Putamen (tissue), 1 donor: ENCODE data around the gene FRMD7.
"Not testable (repeated sequence)": the region's sequence is repeated elsewhere in the genome, so short reads cannot be mapped to it uniquely, and the experiment has no call there.

Experiments used
- DNase-seq: peaks from one replicate; pipeline ENCODE4 v3.0.0-alpha.2; 2016; ENCODE audit warnings: low spot score

Gene FRMD7, protein sequence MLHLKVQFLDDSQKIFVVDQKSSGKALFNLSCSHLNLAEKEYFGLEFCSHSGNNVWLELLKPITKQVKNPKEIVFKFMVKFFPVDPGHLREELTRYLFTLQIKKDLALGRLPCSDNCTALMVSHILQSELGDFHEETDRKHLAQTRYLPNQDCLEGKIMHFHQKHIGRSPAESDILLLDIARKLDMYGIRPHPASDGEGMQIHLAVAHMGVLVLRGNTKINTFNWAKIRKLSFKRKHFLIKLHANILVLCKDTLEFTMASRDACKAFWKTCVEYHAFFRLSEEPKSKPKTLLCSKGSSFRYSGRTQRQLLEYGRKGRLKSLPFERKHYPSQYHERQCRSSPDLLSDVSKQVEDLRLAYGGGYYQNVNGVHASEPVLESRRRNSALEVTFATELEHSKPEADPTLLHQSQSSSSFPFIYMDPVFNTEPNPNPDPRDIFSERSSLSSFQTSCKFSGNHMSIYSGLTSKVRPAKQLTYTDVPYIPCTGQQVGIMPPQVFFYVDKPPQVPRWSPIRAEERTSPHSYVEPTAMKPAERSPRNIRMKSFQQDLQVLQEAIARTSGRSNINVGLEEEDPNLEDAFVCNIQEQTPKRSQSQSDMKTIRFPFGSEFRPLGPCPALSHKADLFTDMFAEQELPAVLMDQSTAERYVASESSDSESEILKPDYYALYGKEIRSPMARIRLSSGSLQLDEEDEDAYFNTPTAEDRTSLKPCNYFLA

DNA sequence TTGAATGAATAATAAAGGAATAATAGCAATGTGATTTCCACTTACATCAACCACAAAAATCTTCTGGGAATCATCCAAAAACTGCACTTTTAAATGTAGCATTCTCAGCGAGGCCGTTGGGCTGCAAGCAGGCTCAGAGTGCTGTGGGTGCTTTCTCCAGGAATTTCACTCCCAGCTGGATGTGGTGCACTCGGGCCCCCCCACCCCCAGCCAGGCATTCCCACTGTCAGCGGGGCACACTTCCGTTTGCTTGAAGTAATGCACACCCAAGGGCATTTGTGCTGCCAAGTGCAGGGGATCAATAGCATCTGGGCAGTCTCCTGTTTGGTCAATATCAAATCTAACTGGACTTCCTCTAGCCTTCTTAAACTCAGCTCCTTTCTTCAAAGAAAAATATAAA is at the start of gene FRMD7:
Gene FRMD7 (minus strand): TSS at position 278 of the 400 bp plus-strand sequence. CDS start 176 bp downstream, at position 102.
- no peak for DNase-seq

DNA sequence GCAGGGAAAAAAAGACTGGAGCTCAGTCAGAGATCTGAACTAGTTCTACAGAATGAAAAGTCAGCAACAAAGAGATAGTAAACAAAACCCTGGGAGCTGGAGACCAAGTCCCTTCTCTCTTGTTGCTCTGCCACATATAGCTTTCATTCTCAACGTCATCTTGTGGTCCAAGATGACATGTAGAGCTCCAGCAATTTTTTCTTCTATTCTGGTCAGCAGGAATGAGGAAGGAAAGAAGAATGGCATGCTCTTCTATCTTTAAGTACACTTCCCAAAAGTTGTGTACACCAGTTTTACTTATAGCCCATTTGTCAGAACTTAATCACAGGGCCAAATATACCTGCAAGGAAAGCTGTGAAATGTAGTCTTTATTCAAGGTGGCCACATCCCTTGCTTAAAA is 45.8 kb upstream of the FRMD7 start:
- DNase-seq: no peak

DNA sequence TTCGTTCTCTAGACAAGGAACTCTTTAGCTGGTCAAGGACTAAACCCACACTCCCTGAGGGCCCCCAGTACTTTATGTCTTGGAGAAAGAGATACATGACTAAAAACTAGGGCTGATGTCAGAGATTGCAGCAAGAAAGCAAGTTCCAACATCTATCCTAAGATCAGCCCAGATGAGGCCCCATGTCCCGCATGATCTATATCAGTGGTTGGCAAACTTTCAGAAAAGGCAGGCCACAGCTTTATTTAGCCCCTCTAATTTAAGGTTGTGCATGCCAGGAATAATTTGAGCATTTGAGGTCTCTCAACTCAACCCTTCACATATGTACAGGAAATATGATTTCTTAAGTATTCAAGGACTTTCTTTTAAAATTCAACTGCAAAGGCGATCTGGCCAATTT is 44.1 kb upstream of the FRMD7 start:
- no peak for DNase-seq

DNA sequence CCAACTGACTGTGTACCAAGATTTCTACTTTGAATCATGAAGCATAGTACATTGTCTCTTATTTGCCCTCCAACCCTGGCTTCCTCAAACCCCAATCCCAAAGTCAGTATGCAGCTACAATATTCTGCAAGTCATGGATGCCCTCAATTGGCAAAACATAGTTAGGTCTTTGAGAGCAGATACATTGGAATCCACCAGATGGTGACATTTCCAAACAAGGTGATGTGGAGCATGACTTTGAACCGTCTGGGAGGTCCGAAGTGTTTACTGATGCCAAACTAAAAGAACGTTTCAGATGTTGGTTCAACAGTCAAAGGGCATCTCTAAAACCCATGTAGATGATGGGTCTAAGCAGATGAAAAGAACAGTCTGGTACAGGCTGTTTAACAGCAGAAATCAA is 43.7 kb upstream of the FRMD7 start:
- no peak for DNase-seq

DNA sequence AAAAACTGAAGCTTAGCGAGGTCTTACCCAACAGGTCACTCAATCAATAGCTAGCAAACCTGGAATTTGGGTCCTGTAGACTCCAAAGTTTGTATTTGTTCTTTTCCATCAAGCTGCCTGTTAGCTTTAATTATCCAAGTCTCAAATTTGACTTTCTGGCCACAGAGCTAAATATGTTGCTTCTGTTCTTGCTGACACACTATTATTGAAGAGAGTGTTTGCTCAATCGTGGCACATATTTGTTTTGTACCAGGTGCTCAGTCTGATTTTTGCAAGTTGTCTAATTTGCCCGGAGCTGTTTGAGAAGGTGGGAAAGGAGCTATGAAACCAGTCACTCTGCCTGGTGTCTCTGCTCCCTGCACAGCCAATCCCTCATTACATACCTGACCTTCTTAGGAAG is 41.7 kb upstream of the FRMD7 start:
- DNase-seq: no peak

DNA sequence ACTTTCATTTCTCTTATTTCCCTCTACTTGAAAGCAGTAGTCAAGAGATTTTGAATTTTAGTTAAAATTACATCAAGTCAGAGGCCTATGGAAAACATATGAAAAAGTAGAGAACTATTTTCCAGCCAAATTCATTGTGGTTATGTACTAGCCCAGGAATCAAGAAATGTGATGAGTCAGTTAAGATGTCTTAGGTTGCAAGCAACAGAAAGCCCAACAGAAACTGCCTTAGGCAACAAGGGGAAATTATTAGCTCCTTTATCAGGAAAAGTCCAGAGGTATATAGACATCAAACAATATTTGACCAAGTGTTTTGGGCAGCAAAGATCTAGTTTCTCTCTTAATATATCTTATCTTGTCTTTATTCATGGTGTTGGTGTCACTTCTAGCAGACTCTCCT is 37.8 kb upstream of the FRMD7 start:
- DNase-seq: no peak

DNA sequence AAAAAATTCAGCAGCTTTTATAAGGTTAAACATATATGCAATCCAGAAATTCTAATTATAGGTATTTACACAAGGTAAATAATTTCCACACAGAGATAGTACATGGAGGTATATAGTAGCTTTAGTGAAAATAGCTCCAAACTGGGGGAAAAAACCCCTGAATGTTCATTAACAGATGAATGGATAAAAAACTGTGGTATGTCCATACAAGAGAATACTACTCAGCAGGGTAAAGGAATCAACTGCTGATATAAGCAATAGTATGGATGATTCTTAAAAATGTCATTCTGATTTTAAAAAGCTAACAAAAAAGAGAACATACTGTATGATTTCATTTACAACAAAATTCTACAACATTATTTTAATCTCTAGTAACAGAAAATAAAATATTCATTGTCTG is 37.2 kb upstream of the FRMD7 start:
- DNase-seq: no peak

DNA sequence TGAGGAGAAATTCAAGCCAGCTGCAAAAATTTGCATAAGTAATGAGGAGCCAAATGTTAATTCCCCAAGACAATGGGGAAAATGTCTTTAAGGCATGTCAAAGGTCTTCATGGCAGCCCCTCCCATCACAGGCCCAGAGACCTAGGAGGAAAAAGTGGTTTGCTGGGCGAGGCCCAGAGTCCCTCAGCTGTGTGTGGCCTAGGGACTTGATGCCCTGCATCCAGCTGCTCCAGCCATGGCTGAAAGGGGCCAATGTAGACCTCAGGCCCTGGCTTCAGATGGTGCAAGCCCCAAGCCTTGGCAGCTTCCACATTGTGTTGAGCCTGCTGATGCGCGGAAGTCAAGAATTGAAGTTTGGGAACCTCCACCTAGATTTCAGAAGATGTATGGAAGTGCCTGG is 35.3 kb upstream of the FRMD7 start:
- DNase-seq: not testable (repeated sequence)

DNA sequence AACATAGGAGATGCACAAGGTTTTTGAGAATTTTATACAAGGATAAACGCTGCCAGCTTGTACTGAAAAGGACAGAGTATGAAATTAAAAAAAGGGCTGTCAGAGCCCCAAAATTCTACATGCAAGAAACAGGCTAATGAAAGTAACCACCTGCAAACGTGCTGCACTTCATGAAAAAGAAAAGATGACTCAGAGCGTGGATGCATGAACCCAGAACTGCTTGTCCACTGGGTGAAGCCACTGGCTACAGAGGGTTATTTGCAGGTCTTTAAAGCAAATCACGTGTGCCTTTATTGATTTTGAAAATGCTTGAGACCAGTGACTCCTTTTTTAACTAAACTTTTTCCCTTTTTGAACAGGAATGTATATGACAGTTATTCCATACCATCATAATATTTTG is 25.3 kb upstream of the FRMD7 start:
- no peak for DNase-seq

DNA sequence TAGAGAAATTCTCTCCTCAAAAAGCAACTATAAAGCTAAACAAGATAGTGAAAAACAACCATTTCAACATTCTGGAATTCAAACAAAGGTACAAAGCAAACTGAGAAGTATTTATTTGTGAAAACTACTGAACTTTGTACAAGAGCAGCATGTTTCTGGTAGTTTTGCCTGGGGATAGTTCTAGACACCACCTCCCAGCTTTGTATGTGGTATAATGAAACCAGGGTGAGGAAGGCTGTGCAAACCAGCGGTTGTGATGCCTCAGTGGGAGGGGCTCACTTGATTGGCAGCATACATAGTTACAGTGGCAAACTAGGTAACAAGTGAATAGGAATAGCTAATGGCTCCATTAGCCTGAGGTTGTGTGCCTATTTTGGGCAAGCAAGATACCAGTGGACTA is 18.6 kb upstream of the FRMD7 start:
- DNase-seq: no peak

DNA sequence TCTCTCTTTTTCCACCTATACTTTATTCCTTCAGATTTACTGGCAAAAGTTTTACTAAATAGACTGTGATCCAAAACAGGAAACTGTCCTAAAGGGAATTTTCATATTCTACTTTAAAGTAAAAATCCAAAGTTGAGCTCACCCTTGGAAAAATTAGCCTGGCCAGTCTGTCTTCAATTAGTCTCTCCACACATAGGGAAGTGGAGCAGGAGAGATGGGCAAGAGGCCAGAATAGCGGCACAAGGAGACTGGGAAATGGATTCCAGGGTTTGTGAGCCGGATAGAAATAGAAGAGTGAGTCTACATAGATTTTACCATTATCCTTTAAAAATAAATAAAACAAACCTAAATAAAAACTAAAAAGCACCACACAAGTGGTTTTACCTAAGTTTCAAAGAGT is 16.2 kb upstream of the FRMD7 start:
- no peak for DNase-seq

DNA sequence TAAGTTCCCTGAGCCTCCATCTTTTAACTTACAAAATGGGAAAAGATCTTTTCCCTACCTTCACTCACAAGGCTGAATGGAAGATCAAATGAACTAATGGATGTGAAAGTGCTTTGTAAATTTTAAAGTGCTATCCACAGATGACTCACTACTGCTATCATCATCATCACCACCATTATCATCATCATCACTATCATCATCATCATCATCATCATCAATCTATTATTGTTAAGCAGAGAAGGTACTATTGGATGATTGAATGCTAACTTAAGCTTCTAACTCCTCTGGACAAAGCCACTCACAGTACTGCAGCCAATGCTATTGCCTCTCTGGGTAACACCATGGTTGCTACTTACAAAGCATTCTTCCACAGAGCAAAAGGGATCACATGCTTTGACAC is 1.9 kb downstream of the FRMD7 start:
- DNase-seq: no peak

DNA sequence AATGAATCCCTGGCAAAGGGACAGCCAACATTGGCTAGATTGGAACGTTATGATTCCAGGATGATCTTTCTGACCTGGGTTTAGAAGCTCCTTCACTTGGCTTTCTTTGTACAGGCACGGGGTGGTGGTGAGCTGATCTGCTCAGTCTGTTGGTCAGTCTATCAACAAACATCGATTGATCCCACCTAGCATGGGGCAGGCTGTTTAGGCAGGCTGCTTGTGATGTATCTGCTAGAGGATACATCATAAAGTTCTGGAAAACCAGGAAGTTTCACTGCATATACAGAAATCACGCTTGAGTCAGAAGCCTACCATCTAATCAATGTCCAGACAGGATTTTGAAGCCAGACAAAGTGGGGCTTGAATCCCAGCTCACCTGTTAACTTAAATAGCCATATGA is 6.9 kb downstream of the FRMD7 start:
- DNase-seq: no peak

DNA sequence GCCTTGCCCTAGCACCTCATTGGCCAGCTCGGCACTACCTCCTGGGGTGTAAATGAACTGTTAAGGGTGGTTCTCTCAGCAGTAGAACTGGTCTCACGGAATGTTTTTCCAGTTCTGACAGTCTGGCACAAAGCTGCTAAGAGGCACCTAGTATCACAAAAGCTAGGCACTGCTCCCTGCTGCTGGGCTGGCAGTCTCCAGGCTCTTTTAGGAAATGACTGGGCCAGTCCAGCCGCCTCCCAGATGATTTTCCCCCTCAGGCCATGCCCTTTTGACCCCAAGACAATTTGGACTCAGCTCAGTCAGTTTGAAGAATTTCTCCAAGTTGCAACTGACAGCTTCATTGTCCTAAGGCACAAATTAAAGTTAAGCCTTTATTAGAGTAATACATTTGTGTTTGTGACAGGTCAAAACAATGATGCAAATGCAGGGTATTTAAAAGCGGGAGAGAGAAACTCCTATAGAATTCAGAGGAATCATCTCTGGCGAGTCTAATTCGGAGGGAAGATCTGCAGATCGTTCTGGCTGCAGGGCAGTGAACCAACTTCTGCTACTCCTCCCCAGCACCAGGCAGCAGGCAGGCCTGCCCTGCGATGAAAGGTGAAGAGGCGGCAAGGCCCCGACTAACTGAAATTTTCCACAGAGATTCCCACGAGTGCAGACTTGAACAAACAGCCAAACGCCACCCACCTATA is 7.9 kb downstream of the FRMD7 start:
- no peak for DNase-seq

DNA sequence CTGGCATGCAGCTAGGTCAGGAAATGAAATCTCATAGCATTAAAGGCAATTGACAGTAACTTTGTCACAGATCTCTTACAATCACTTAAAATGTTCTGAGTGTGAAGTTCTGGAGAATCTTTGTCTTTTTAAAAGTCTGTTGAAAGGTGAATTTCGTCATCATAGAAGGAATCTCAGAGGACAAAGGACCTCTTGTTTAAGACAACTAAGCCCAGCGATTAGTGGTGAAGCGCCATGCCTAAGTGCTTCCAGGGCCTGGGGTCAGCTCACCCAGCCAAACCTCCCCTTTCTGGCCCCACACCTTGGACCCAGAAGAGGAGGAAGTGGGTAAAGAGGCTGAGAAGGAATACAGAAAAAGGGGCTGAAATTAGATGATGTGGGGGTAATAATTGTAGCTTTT is 8.5 kb downstream of the FRMD7 start:
- no peak for DNase-seq

DNA sequence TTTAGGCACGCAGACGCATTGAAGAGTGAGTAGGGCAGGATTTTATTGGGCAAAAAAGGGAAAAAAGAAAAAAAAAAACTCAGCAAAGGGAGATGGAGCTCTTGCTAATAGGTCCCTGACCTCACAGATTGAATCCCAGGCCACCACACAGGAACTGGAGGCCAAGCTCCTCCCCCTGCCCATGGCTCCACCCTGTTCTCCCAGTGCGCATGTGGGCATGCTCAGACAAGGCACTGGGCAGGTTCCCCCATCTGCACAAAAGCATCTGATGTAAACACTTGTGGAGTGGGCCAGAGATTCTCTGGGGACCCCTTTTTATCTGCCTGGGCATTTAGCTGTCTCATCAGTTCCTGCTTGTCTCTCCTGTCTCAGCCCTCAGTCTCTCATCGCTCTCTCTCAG is 9.5 kb downstream of the FRMD7 start:
- no peak for DNase-seq

DNA sequence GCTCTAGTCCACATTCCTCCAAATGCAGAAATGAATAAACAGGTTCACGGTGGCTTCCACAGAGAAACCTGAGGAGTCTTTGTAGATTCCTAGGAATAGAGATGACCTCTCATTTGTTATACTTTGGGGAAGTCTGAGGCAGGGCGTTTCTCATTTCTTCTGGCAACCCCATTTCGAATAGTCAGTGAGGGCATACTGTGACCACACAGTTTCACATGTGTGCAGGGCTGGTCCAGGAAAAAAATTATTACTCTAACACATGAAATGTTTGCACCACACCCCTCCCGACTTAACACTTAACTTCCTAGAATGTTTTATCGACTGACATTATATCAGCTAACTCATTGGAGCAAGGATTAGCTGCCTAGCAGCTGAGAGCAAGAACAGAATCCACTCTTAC is 12.0 kb downstream of the FRMD7 start:
- no peak for DNase-seq

DNA sequence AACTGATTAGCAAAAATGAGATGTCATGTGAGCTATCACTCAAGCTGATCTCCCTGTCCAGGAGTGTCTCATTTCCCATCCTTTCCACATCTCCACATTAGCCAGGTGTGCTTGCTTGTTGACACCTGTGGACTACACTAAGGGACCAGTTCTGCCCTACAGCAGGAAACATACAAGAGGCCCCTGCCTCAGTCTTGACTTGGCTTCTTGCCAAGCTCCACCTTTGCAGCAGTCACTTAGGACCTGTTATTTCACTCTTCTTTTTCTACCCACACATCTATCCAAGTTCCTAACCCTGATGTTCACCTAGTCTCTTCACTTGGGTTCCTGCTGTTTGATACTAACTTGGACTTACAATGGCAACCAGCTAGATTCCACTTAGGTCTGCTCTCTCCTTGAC is 13.2 kb downstream of the FRMD7 start:
- no peak for DNase-seq

DNA sequence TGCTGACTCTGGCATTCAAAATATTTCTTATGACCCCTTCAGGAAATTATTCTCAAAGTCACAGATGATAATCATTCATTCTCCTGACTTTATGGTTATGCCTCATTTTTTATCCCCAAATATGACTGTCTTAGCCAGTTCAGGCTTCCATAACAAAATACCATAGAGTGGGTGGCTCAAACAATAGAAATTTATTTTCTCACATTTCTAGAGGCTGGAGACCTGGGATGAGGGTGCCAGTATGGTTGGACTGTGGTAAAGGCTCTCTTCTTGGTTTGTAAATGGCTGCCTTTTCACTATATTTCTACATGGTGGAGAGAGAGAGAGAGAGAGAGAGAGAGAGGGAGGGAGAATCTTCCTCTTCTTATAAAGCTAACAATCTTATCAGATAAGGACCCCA is 20.5 kb downstream of the FRMD7 start:
- no peak for DNase-seq

DNA sequence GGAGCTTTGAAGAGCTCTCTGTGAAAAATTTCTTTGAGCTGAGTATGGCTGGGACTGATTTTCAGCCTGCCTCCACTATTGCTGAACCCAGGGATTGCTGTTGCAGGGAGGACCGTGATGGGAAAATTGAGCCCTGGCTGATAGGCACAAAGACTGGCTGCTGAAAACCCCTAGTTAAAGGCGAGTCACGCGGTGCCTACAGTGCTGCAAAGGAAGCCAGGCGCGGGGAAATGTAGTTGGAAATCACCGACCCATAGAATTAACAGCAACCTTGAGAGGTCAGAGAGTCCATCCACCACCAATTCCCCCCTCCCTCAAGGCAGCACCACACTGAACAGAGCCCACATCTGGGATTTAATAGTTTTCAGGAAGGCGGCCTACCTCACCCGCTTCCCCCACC is 26.0 kb downstream of the FRMD7 start:
- DNase-seq: no peak

DNA sequence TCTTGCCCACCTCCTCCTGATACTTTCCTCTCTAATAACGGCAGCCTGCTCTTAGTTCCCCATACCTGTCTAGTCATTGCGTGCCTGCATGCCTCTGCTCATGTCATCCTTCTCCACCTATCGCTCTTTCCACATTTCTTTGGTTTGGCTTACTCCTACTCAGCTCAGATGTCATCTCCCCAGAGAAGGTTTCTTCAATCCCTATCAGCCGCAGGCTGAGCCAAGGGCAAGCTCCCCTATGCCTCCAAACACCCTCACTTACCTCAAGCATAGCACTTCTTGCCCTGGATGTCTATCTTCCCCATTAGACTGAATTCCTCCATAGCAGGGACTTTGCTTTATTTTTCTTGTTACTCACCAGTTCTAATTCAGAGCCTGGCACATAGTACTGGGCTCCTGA is 26.6 kb downstream of the FRMD7 start:
- no peak for DNase-seq

DNA sequence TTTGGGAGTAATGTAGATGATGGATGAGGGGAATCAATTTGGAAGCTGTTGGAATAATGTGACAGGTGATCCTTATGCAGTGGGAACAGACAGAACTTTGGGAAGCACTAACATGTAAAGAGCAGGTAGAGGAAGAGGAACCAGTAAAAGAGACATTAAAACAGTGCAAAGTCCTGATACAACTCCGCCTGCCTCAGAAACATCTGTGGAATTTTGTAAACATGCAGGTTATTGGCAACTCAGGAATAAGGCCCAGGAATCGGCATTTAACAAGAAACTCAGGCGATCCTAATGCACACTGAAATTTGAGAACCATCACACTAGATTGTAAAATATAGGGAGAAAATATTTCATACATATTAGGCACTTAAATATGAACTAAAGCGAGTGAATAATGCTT is 29.1 kb downstream of the FRMD7 start:
- not testable (repeated sequence) for DNase-seq

DNA sequence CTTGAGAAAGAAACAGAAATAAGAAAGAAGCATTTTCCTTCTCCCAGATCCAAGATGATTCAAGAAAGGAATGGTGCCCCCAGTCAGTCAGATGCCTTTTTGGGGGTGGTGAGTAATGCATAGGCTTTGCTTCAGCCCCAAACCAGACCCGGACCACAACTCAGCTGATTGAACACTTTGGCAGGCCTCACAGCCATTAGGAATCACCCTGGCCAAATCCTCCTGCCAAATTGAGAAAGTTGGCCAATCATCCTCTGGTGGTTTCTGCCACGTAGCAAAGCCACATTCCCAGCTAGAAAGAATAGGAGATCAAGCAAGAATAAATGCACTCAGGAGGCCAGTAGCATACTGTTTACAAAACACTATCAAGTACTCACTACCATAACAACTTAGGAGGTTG is 33.7 kb downstream of the FRMD7 start:
- no peak for DNase-seq
